ENCODE data around the gene KCNIP4.

- TF ChIP-seq CTCF (IDR thresholded peaks at IDR 0.05) (no peak), EP300 (IDR thresholded peaks at IDR 0.05) (no peak)
These were observed 1115.7 kb downstream of the KCNIP4 start for GRCh38 chr4:20832826-20833225.

All from tibial nerve (tissue), 4 donors.